Measurements from ENCODE around the gene NPFFR1. TPM values are rescaled to one million over a fixed set of nuclear protein-coding genes. Genes with fewer than 3 reads are reported as not detected.
"Not testable (repeated sequence)": the region's sequence is repeated elsewhere in the genome, so short reads cannot be mapped to it uniquely, and the experiment has no call there.

The NPFFR1 gene
- total RNA-seq, 3 donors from 2014 or later: 0.44 TPM; not detected in 2

GRCh38 chr10:70260259-70260658 is 23.5 kb downstream of the NPFFR1 start:
- no peak for DNase-seq (ENCODE audit: low spot score in 2 of 2)
- no peaks in the 10 kb centered on the region for H3K4me1 ChIP-seq
- H3K4me3 ChIP-seq: no peak overlapping the region
- H3K9me3 ChIP-seq: no peaks in the 10 kb centered on the region
- H3K27me3 ChIP-seq: no peaks in the 10 kb centered on the region
- H3K36me3 ChIP-seq: no peaks in the 10 kb centered on the region
- TF ChIP-seq POLR2AphosphoS5 (IDR thresholded peaks at IDR 0.05) (no peak), POLR2A (IDR thresholded peaks at IDR 0.05) (no peak), CTCF (IDR thresholded peaks at IDR 0.05) (no peak)
- no peak overlapping the region for H3K27ac ChIP-seq
- intact Hi-C loops (cut with DNase I; ENCODE audit: low total_unique reads): no loop called here

- TF ChIP-seq CTCF (IDR thresholded peaks at IDR 0.05) (no peak), POLR2A (IDR thresholded peaks at IDR 0.05) (no peak), POLR2AphosphoS5 (IDR thresholded peaks at IDR 0.05) (no peak)
- DNase-seq (ENCODE audit: low spot score in 2 of 2): no peak
- H3K9me3 ChIP-seq: no peaks in the 10 kb centered on the region
- H3K36me3 ChIP-seq: no peaks in the 10 kb centered on the region
- H3K27me3 ChIP-seq: no peaks in the 10 kb centered on the region
- intact Hi-C loops (cut with DNase I; ENCODE audit: low total_unique reads): loop anchor here (5.0 kb wide), 1 partner anchor 534 kb away; no protein-coding TSS in a partner anchor
- H3K4me1 ChIP-seq: no peaks in the 10 kb centered on the region
- no peak overlapping the region for H3K27ac ChIP-seq
- H3K4me3 ChIP-seq: no peak overlapping the region
These were observed 25.6 kb downstream of the NPFFR1 start for GRCh38 chr10:70258216-70258615.

DNA sequence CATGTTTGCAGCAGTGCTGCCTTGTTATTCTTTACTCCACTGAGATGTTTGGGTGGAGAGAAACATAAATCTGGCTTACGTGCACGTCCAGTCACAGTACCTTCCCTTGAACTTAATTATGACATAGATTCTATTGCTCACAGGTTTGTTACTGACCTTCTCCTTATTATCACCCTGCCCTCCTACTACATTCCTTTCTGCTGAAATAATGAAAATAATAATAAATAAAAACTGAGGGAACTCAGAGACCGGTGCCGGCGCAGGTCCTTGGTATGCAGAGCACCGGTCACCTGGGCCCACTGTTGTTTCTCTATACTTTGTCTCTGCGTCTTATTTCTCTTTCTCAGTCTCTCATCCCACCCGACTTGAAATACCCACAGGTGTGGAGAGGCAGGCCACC is 26.0 kb downstream of the NPFFR1 start:
- H3K36me3 ChIP-seq; H3K4me3 ChIP-seq; H3K4me1 ChIP-seq; DNase-seq (ENCODE audit: low spot score in 2 of 2); H3K27ac ChIP-seq; H3K27me3 ChIP-seq; H3K9me3 ChIP-seq: not testable (repeated sequence)
- intact Hi-C loops (cut with DNase I; ENCODE audit: low total_unique reads): loop anchor here (5.0 kb wide), 1 partner anchor 534 kb away; no protein-coding TSS in a partner anchor

DNA sequence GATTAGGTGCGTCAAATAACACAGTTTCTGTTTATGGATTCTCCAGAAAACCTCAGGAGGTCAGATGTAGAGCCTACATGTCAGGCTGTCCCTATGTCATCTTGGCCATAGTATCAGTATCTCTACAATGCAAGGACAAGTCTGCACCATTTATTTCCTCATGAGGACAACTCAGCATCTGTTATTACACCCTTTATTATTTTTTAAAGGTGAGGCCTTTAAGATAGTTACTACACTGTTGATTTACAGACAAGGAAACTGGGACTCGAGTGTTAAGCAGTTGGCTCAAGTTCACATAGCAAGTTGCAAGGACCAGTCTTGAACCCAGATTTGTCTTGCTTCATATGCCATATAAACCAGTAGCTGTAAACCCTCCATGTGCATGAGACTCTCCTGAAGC is 27.3 kb downstream of the NPFFR1 start:
- TF ChIP-seq POLR2A (IDR thresholded peaks at IDR 0.05) (no peak), CTCF (IDR thresholded peaks at IDR 0.05) (no peak), POLR2AphosphoS5 (IDR thresholded peaks at IDR 0.05) (no peak)
- Histone ChIP-seq H3K9me3 (no peaks in the 10 kb centered on the region), H3K27me3 (no peaks in the 10 kb centered on the region), H3K27ac (peak overlapping the region; percentile 19 to 66), H3K36me3 (no peaks in the 10 kb centered on the region), H3K4me3 (no peak overlapping the region), H3K4me1 (no peaks in the 10 kb centered on the region)
- no peak for DNase-seq (ENCODE audit: low spot score in 2 of 2)
- intact Hi-C loops (cut with DNase I; ENCODE audit: low total_unique reads): loop anchor here (5.0 kb wide), 1 partner anchor 536 kb away; no protein-coding TSS in a partner anchor

- intact Hi-C loops (cut with DNase I; ENCODE audit: low total_unique reads): loop anchor here (5.0 kb wide), 1 partner anchor 537 kb away; no protein-coding TSS in a partner anchor
- no peaks in the 10 kb centered on the region for H3K27me3 ChIP-seq
- no peaks in the 10 kb centered on the region for H3K36me3 ChIP-seq
- peak overlapping the region in 2 of 3 donors; percentile 25 to 56 for H3K4me3 ChIP-seq
- peak overlapping the region; percentile 25 to 66 for H3K27ac ChIP-seq
- TF ChIP-seq CTCF (IDR thresholded peaks at IDR 0.05): no peak
- TF ChIP-seq POLR2A (IDR thresholded peaks at IDR 0.05): no peak
- TF ChIP-seq POLR2AphosphoS5 (IDR thresholded peaks at IDR 0.05): no peak
- DNase-seq (ENCODE audit: low spot score in 2 of 2): peak in 1 of 2 donors; percentile 78
- no peaks in the 10 kb centered on the region for H3K9me3 ChIP-seq
- H3K4me1 ChIP-seq: no peaks in the 10 kb centered on the region
These were observed 28.2 kb downstream of the NPFFR1 start for GRCh38 chr10:70255329-70256299.
